T-helper 2 cell treated with Interferon-gamma antibody and Interleukin-4, amounts not matched to agents 5 μg/mL and 100 μg/mL, for 36 hours (primary cell): Measurements from ENCODE around the gene NCR3LG1.

ENCODE experiments used
- DNase-seq: peaks from one replicate; pipeline ENCODE4 v3.0.0; 2021; ENCODE audit warnings: low spot score
- H3K27ac Mint-ChIP-seq: one replicate; pipeline ENCODE4 v1.8.0; 2021; ENCODE audit warnings: mild to moderate bottlenecking, mixed read lengths
- H3K27me3 Mint-ChIP-seq: one replicate; pipeline ENCODE4 v1.8.0; 2021; ENCODE audit warnings: low read depth, mixed read lengths
- H3K36me3 Mint-ChIP-seq: one replicate; pipeline ENCODE4 v1.8.0; 2021; ENCODE audit warnings: low read depth, mixed read lengths
- H3K4me1 Mint-ChIP-seq: one replicate; pipeline ENCODE4 v1.8.0; 2021; ENCODE audit warnings: low read depth, mixed read lengths
- H3K4me3 Mint-ChIP-seq: one replicate; pipeline ENCODE4 v1.8.0; 2022; ENCODE audit warnings: mild to moderate bottlenecking, moderate library complexity, mixed read lengths
- H3K9me3 Mint-ChIP-seq: one replicate; pipeline ENCODE4 v1.8.0; 2021; ENCODE audit warnings: mixed read lengths

The NCR3LG1 gene

DNA sequence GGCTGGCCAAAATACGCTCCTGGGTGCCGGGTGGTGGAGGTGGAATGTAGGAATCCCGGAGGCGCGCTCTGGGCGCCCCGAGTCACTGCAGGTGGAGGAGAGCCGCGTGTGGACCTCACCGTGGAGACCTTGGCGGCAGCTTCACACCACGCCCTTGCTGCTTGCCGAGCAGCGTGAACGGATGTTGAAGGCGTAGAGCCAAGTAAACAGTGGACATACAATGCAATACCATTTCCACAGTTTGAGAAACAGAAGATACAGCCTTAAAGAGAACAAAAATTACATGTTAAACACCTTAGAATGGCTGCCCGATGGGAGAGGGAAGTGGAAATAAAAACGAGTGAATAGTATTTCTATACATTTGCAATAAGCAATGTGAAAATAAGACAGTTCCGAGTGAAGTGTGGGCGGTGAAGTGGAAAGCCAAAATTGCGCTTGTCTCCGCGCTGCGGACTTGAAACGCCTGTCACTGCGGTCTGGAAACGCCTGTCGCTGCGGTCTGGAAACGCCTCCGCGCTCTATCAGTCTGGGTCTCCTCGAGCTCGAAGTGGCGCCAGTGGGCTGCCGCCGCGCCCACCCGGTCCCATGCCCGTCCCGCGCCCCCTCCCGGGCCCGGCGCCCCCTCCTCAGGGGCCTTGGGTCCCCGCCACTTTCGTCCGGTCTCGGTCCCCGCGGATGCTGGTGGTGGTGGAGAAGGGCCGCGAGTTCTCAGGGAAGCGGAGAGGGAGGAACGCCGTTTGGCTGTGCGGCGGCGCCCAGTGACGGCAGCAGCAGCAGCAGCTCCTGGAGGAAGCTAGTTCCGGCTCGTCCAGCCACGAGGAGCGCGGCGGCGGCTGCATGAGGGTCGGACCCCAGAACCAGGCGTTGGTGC is 1.6 kb downstream of the NCR3LG1 start:
- Mint-ChIP-seq H3K9me3 (peaks cover 3% of the 10 kb centered on the region), H3K4me3 (peak overlapping the region; percentile 88), H3K27ac (peak overlapping the region; percentile 79), H3K4me1 (peaks cover 34% of the 10 kb centered on the region), H3K27me3 (peaks cover 37% of the 10 kb centered on the region), H3K36me3 (peaks cover 19% of the 10 kb centered on the region)
- peak; percentile 81 for DNase-seq

DNA sequence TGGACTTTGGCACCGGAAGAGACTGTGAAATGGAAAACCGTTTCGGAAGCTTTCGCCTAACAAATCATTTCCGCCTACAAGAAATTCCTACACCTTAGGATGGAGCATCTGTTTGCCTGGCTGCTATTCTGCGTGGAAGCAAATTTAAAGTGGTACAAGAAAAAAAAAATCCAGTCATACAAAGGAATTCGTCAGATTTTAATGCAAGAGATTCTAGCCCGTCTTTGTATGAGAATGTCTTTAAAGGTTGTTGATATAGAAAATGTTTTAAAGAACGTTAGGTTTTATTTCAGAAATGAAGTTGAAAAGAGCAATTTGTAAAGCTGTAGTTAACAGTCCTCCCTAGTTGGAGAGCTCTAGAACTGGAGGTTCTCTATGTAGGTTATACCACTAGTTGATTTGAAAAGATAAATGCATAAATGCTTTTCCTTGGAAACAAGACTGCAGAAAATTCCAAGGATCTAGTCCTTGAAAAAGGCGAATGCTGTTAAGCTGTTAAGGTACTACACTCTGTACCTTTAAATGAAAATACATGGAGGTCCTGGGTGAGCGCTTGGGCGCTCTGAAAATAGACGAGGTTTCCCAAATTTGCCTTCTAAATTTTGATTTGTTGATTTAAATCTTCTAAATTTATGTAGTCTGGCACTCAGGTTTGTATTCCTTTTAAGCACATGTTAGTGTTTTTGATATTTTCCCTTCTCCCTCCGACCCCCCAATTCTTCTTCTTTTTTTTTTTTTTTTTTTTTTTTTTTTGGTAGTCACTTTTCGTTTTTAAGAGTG is 2.4 kb downstream of the NCR3LG1 start:
- no peak for DNase-seq
- Mint-ChIP-seq H3K4me3 (peak overlapping the region; percentile 88), H3K27me3 (peaks cover 39% of the 10 kb centered on the region), H3K36me3 (peaks cover 18% of the 10 kb centered on the region), H3K4me1 (peaks cover 34% of the 10 kb centered on the region), H3K9me3 (peaks cover 3% of the 10 kb centered on the region), H3K27ac (peak overlapping the region; percentile 7)

DNA sequence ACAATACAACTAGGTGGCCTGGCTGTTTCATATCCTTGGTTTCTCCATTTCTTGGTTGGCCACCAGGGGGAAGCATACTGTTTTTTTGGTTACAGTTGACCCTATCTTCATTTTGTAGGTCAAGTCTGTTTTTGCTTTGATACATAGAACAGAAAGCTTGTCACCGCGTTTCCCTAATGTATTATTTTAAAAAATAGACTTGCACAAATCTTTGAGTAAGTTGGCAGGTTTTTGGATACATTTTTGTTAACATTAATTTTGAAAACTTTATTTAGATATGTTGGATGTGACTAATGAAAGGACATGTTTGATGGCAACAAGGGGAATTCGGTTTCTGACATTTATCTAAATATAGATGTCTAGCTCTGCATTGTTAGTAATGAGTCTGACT is 3.0 kb downstream of the NCR3LG1 start:
- Mint-ChIP-seq H3K4me1 (peaks cover 34% of the 10 kb centered on the region), H3K27me3 (peaks cover 39% of the 10 kb centered on the region), H3K27ac (no peak overlapping the region), H3K4me3 (peak overlapping the region; percentile 88), H3K9me3 (peaks cover 3% of the 10 kb centered on the region), H3K36me3 (peaks cover 13% of the 10 kb centered on the region)
- DNase-seq: peak; percentile 65

DNA sequence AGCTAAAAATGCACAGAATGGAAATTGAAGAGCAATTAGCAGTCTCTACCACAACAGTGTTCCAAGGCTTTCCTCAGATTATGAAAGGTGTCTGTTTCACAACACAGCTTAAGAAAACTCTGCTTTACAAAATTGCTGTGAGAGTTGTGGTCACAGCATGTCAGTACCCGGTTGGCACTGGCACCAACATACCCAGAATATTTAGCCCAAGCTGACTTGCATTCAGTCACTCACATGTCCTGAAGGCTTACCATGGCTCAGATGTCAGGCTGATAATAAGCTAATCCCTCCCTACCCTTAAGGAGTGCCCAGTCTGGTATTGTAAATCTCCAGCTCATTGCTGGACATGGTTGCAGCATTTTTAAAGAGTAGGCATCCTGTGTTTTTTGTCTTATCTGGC is 14.9 kb downstream of the NCR3LG1 start:
- Mint-ChIP-seq H3K4me3 (no peak overlapping the region), H3K27me3 (peaks cover 3% of the 10 kb centered on the region), H3K27ac (no peak overlapping the region), H3K9me3 (peaks cover 33% of the 10 kb centered on the region), H3K36me3 (peaks cover 18% of the 10 kb centered on the region), H3K4me1 (peaks cover 8% of the 10 kb centered on the region)
- DNase-seq: no peak

DNA sequence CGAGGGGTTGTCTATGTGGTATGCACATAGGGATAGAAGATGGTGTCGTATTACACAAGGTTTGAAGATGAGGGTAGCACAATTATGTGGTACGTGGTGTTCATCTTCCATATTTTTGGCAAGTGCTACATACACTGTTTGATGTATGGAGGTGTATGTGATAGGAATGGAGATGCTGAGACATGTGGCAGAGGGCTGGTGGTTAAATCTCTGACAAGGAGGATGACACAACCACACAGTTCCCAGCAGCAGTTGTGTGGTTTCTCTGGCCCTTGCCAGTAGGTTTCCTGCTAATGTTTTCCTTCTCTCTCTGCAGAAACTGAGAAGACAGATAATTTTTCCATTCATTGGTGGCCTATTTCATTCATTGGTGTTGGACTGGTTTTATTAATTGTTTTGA is 17.0 kb downstream of the NCR3LG1 start:
- no peak overlapping the region for H3K4me3 Mint-ChIP-seq
- H3K9me3 Mint-ChIP-seq: peaks cover 53% of the 10 kb centered on the region
- H3K27me3 Mint-ChIP-seq: no peaks in the 10 kb centered on the region
- no peak overlapping the region for H3K27ac Mint-ChIP-seq
- H3K4me1 Mint-ChIP-seq: peaks cover 8% of the 10 kb centered on the region
- peak; percentile 41 for DNase-seq
- peaks cover 25% of the 10 kb centered on the region for H3K36me3 Mint-ChIP-seq

DNA sequence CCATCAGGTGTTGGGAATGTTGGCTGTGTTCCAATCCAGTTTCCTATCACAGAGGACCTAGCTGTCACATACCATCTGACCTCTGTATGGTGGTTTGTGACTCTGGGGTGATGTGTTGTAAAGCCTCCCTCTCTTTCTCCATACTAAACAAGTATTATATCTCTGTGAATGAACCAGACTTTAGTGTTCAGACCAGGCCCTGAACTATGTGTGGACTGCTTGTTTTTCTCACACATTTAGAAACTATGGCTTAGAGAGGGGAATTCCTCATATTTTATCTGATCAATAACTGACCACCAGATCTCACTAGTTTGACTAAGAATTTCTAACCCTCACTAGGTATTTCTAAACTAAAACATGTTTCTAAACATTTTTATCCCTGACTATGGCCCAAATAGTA is 17.5 kb downstream of the NCR3LG1 start:
- Mint-ChIP-seq H3K36me3 (peaks cover 25% of the 10 kb centered on the region), H3K27ac (no peak overlapping the region), H3K9me3 (peaks cover 55% of the 10 kb centered on the region), H3K27me3 (no peaks in the 10 kb centered on the region), H3K4me1 (peaks cover 8% of the 10 kb centered on the region), H3K4me3 (no peak overlapping the region)
- peak; percentile 15 for DNase-seq

DNA sequence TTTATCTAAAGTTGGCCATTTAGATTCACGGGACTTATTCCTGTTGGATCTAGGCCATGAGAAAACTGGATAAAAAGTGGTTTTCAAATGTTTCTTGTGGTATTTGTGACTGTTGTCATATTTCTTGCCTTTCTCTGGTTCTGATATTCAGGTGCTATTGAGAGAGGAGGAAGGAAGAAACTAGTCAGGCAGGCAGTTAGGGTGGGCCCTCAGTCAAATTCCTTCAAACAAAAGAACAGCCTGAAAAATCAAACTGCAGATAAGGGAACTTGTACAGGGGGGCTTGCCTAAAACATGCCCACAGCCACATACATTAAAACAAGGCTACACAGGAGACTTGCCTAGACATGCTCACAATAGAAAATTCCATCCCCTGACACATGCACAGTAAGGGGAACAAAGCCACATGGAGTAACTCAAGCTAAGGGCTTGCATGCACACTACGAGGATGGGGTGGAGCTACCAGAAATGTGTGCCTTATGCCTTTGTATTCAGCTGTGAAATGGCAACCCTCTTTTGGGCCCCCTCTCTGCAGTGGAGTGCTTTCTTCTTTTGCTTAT is 18.2 kb downstream of the NCR3LG1 start:
- H3K4me1 Mint-ChIP-seq: peaks cover 8% of the 10 kb centered on the region
- H3K36me3 Mint-ChIP-seq: peaks cover 25% of the 10 kb centered on the region
- H3K4me3 Mint-ChIP-seq: no peak overlapping the region
- H3K27ac Mint-ChIP-seq: no peak overlapping the region
- peaks cover 55% of the 10 kb centered on the region for H3K9me3 Mint-ChIP-seq
- H3K27me3 Mint-ChIP-seq: no peaks in the 10 kb centered on the region
- no peak for DNase-seq

DNA sequence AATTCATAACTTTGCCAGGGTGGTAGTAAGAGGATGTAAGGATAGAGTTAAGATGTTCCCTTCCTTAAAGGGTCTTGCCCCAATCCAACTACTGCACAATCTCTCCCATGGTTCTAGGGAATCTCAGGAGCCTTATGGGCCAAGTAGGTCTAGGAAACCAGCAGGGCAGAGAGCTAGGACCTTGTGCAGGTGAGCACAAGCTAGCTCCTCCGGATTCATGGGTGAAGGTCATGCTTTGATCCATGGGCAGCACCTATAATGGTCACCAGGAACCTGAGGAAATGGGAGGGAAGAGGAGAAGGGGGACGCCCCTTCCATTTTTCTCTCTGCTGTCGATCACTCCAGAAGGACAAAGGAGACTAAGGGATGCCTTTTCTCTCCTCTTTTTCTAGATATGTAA is 20.0 kb downstream of the NCR3LG1 start:
- Mint-ChIP-seq H3K4me3 (no peak overlapping the region), H3K4me1 (peaks cover 8% of the 10 kb centered on the region), H3K36me3 (peaks cover 25% of the 10 kb centered on the region), H3K27ac (no peak overlapping the region), H3K27me3 (no peaks in the 10 kb centered on the region), H3K9me3 (peaks cover 55% of the 10 kb centered on the region)
- no peak for DNase-seq

DNA sequence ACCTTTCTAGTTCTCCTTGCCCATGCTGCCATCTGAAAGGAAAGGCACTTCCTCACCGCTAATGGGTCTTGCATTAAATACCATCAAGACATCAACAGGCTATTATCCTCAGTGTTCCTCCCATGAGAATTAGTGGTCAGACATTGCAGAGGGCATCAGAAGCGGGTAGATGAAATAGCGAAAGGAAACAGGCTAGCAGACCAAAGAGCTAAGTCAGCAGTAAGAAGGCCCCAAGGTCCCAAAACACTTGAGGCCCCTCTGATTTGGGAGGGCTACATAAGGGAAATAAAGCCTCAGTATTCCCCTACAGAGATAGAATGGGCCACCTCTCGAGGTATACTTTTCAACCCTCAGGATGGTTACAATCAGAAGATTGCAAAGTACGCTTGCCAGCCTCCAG is 23.9 kb downstream of the NCR3LG1 start:
- Mint-ChIP-seq H3K27ac (no peak overlapping the region), H3K27me3 (no peaks in the 10 kb centered on the region), H3K36me3 (peaks cover 9% of the 10 kb centered on the region), H3K4me1 (no peaks in the 10 kb centered on the region), H3K9me3 (peaks cover 31% of the 10 kb centered on the region), H3K4me3 (no peak overlapping the region)
- no peak for DNase-seq

DNA sequence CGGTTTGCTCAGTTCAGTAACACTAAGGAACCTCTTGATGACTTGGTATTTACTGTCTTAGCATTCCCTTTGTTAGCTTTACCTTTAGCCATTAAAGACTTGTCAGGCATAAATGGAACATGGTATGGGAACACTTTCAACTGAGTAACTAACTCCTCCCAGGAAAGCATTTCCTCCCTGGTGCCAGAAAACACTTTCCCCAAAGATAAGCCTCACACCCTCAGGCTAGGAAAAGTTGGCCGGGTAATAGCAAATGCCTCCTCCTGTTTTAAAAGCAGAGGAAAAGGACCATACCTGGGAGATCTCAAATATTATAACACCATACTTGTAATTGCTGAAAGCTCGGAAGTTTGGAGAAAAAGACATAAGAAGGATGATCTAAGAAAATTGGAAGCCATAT is 24.9 kb downstream of the NCR3LG1 start:
- Mint-ChIP-seq H3K4me1 (no peaks in the 10 kb centered on the region), H3K27me3 (no peaks in the 10 kb centered on the region), H3K36me3 (peaks cover 7% of the 10 kb centered on the region), H3K9me3 (peaks cover 22% of the 10 kb centered on the region), H3K27ac (no peak overlapping the region), H3K4me3 (no peak overlapping the region)
- no peak for DNase-seq

DNA sequence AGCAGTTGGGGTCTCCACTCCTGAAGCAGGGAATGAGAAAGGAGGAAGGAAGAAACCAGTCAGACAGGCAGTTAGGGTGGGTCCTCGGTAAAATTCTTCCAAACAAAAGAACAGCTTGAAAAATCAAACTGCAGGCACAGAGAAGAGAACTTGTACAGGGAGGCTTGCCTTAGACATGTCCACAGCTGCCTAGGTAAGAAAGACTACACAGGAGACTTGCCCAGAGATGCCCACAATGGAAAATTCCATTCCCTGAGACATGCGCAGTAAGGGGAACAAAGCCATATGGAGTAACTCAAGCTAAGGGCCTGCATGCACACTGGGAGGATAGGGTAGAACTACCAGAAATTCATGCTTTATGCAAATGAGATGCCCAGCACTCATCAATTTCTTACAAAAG is 27.1 kb downstream of the NCR3LG1 start:
- Mint-ChIP-seq H3K27me3 (no peaks in the 10 kb centered on the region), H3K4me1 (no peaks in the 10 kb centered on the region), H3K9me3 (peaks cover under 1% of the 10 kb centered on the region), H3K4me3 (no peak overlapping the region), H3K36me3 (no peaks in the 10 kb centered on the region), H3K27ac (no peak overlapping the region)
- no peak for DNase-seq

DNA sequence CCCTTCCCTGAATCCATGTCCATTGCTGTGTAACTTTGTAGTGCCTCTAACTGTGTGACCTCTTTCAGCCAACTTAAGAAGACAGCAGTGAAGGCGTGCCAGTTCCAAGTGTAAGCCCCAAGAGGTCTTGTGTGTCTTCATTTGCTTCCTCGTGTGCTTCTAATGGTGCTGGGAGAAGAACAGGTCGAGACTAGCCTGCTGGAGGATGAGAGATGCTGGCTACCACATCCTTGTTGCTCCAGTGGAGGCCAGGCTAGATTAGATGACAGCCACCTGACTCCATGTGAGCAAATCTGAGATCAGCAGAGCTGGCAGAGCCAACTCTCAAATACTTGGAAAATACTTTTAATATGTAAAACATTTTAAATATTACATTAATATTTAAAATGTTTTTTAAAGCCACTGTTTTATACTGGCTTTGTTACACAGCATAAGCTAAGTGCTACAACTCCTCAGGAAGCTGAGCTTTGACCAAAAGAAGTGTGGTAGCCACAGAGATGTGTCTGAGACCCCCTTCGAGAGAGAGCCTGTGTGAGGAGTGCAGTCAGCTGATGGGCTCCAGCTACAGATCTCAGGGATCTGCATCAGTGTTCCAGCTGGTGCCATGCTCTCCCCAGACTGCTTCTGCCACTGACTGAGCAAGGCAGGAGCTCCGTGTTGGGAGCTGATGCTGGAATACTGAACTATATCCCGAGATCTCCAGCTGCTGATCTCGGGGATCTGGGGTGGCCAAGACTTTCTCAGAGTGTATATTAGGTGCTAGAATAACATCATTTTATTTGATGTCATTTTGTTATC is 28.0 kb downstream of the NCR3LG1 start:
- no peak for DNase-seq
- Mint-ChIP-seq H3K27me3 (no peaks in the 10 kb centered on the region), H3K4me1 (no peaks in the 10 kb centered on the region), H3K4me3 (no peak overlapping the region), H3K36me3 (no peaks in the 10 kb centered on the region), H3K27ac (no peak overlapping the region), H3K9me3 (no peaks in the 10 kb centered on the region)

DNA sequence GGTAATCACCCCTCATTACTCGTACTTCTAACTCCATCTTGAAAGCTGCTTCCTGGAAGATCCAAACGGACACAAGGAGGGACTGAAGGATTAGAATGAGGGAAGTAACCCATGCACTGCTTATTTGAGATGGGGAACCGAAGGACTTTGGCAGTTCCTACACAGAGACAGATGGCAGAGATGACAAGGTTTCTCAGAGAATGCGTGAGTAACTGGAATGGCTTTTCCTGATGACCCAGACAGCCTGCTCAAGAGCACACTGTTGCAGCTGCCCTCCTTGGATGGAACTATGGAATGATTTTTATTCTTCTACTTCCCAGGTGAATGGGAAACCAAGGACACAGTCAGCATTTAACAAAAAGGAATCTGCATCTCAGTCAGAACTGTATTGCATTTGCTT is 29.6 kb downstream of the NCR3LG1 start:
- H3K27me3 Mint-ChIP-seq: no peaks in the 10 kb centered on the region
- no peaks in the 10 kb centered on the region for H3K9me3 Mint-ChIP-seq
- H3K4me1 Mint-ChIP-seq: no peaks in the 10 kb centered on the region
- H3K4me3 Mint-ChIP-seq: no peak overlapping the region
- no peaks in the 10 kb centered on the region for H3K36me3 Mint-ChIP-seq
- no peak overlapping the region for H3K27ac Mint-ChIP-seq
- no peak for DNase-seq
